Skeletal muscle tissue (tissue), 4 donors: ENCODE measurements around the gene TCF25. TPM values are rescaled to one million over a fixed set of nuclear protein-coding genes. Genes with fewer than 3 reads are reported as not detected.

ENCODE experiments used
- H3K27ac ChIP-seq: one replicate; pipeline ENCODE4 v1.7.0; 2013; ENCODE audit warnings: mild to moderate bottlenecking, low read depth, low read length, inconsistent platforms
- H3K27me3 ChIP-seq, 3 donors: one replicate each; pipeline ENCODE4 v1.7.0; 2013; ENCODE audit warnings: low read length in 3 of 3; ENCODE audit not compliant: control insufficient read depth in 3 of 3, insufficient read depth in 3 of 3
- H3K36me3 ChIP-seq, 3 donors: one replicate each; pipeline ENCODE4 v1.7.0; 2013; ENCODE audit warnings: low read length in 3 of 3; ENCODE audit not compliant: control insufficient read depth in 3 of 3, insufficient read depth in 3 of 3
- H3K4me1 ChIP-seq, 3 donors: one replicate each; pipeline ENCODE4 v1.7.0; 2013; ENCODE audit warnings: low read length in 3 of 3, mild to moderate bottlenecking in 3 of 3; ENCODE audit not compliant: control insufficient read depth in 3 of 3, insufficient read depth in 3 of 3
- H3K4me3 ChIP-seq, 3 donors: one replicate each; pipeline ENCODE4 v1.7.0; 2013; ENCODE audit warnings: low read length in 3 of 3
- H3K9ac ChIP-seq, 3 donors: one replicate each; pipeline ENCODE4 v1.7.0; 2013; ENCODE audit warnings: low read length in 3 of 3, mild to moderate bottlenecking in 3 of 3, moderate library complexity in 2 of 3, low read depth in 1 of 3
- H3K9me3 ChIP-seq, 3 donors: one replicate each; pipeline ENCODE4 v1.7.0; 2013; ENCODE audit warnings: low read length in 3 of 3; ENCODE audit not compliant: control insufficient read depth in 3 of 3
- total RNA-seq: library from RNA; depleted of rRNA; stranded (reverse); fragments of >200 nt; gene quantifications from one replicate; pipeline ENCODE4 v1.2.3, GENCODE V29; 2014
- donor health status: Osteomylitis.

TCF25 gene
- total RNA-seq, 1 donor from 2014 or later = 121 TPM

GRCh38 chr16:89903908-89904515, 30.6 kb downstream of the TCF25 start:
- no peaks in the 10 kb centered on the region for H3K27me3 ChIP-seq
- H3K36me3 ChIP-seq = peaks cover 48 to 57% (median 53%) of the 10 kb centered on the region in 3 donors
- H3K9me3 ChIP-seq = no peaks in the 10 kb centered on the region
- H3K9ac ChIP-seq = no peak overlapping the region
- no peak overlapping the region for H3K27ac ChIP-seq
- no peaks in the 10 kb centered on the region for H3K4me1 ChIP-seq
- H3K4me3 ChIP-seq = no peak overlapping the region

- H3K9ac ChIP-seq = no peak overlapping the region
- no peak overlapping the region for H3K4me3 ChIP-seq
- peaks cover 0 to 1% (median 0%) of the 10 kb centered on the region in 3 donors for H3K4me1 ChIP-seq
- H3K27ac ChIP-seq = no peak overlapping the region
- peaks cover 47 to 55% (median 47%) of the 10 kb centered on the region in 3 donors for H3K36me3 ChIP-seq
- H3K9me3 ChIP-seq = no peaks in the 10 kb centered on the region
- H3K27me3 ChIP-seq = no peaks in the 10 kb centered on the region
Measured at GRCh38 chr16:89904606-89905510, 31.5 kb downstream of the TCF25 start.

- no peak overlapping the region for H3K27ac ChIP-seq
- H3K4me3 ChIP-seq = no peak overlapping the region
- no peaks in the 10 kb centered on the region for H3K27me3 ChIP-seq
- H3K9ac ChIP-seq = no peak overlapping the region
- H3K36me3 ChIP-seq = peaks cover 40 to 47% (median 47%) of the 10 kb centered on the region in 3 donors
- H3K4me1 ChIP-seq = peaks cover 0 to 5% (median 4%) of the 10 kb centered on the region in 3 donors
- no peaks in the 10 kb centered on the region for H3K9me3 ChIP-seq
Measured at GRCh38 chr16:89905511-89906139, 32.2 kb downstream of the TCF25 start.

- peaks cover 39 to 49% (median 48%) of the 10 kb centered on the region in 3 donors for H3K36me3 ChIP-seq
- H3K9ac ChIP-seq = no peak overlapping the region
- H3K4me3 ChIP-seq = no peak overlapping the region
- peaks cover 0 to 5% (median 4%) of the 10 kb centered on the region in 3 donors for H3K4me1 ChIP-seq
- H3K9me3 ChIP-seq = no peaks in the 10 kb centered on the region
- no peaks in the 10 kb centered on the region for H3K27me3 ChIP-seq
- no peak overlapping the region for H3K27ac ChIP-seq
Measured at GRCh38 chr16:89906140-89907025, 33.0 kb downstream of the TCF25 start.

GRCh38 chr16:89907055-89907814, 33.8 kb downstream of the TCF25 start:
- H3K27me3 ChIP-seq = no peaks in the 10 kb centered on the region
- no peak overlapping the region for H3K9ac ChIP-seq
- H3K4me1 ChIP-seq = peaks cover 0 to 5% (median 4%) of the 10 kb centered on the region in 3 donors
- H3K9me3 ChIP-seq = no peaks in the 10 kb centered on the region
- H3K4me3 ChIP-seq = no peak overlapping the region
- H3K27ac ChIP-seq = no peak overlapping the region
- H3K36me3 ChIP-seq = peaks cover 44 to 50% (median 50%) of the 10 kb centered on the region in 3 donors

GRCh38 chr16:89908236-89908635, 34.8 kb downstream of the TCF25 start:
- Histone ChIP-seq H3K4me1 (peaks cover 0 to 5% (median 4%) of the 10 kb centered on the region in 3 donors), H3K9ac (no peak overlapping the region), H3K4me3 (no peak overlapping the region), H3K9me3 (no peaks in the 10 kb centered on the region), H3K27ac (no peak overlapping the region), H3K36me3 (peaks cover 45 to 46% (median 45%) of the 10 kb centered on the region in 3 donors), H3K27me3 (no peaks in the 10 kb centered on the region)

- Histone ChIP-seq H3K36me3 (peaks cover 35 to 47% (median 37%) of the 10 kb centered on the region in 3 donors), H3K4me1 (peaks cover 0 to 5% (median 4%) of the 10 kb centered on the region in 3 donors), H3K9ac (no peak overlapping the region), H3K27me3 (no peaks in the 10 kb centered on the region), H3K27ac (no peak overlapping the region), H3K9me3 (no peaks in the 10 kb centered on the region), H3K4me3 (no peak overlapping the region)
Measured at GRCh38 chr16:89909777-89910716, 36.7 kb downstream of the TCF25 start.

GRCh38 chr16:89910717-89911354, 37.4 kb downstream of the TCF25 start:
- Histone ChIP-seq H3K9ac (no peak overlapping the region), H3K9me3 (no peaks in the 10 kb centered on the region), H3K4me1 (peaks cover 0 to 5% (median 4%) of the 10 kb centered on the region in 3 donors), H3K27me3 (peaks cover 0 to 2% (median 1%) of the 10 kb centered on the region in 3 donors), H3K4me3 (no peak overlapping the region), H3K27ac (no peak overlapping the region), H3K36me3 (peaks cover 28 to 40% (median 30%) of the 10 kb centered on the region in 3 donors)
